Measurements from ENCODE around the gene HM13.

GRCh38 chr20:31536575-31536974 lies 22.3 kb downstream of the HM13 start:
- TF ChIP-seq POLR2A (IDR thresholded peaks at IDR 0.05; ENCODE audit: extremely low read depth, insufficient read length) (no peak), CTCF (IDR thresholded peaks at IDR 0.05; ENCODE audit: low read depth, low read length) (no peak), MYC (IDR thresholded peaks at IDR 0.05; ENCODE audit: low read depth, low read length) (no peak), MAX (IDR thresholded peaks at IDR 0.05; ENCODE audit: low read depth, low read length) (no peak)

All from NB4 (cell line).